HG03354 (cell line): ENCODE measurements around the gene ZSCAN5B.
"Not testable (repeated sequence)": the region's sequence is repeated elsewhere in the genome, so short reads cannot be mapped to it uniquely, and the experiment has no call there.

Experiments
- ATAC-seq: cut with Tn5 transposase; IDR thresholded peaks from one replicate; pipeline ENCODE4 v1.9.1; 2021; ENCODE audit warnings: mild to moderate bottlenecking; ENCODE audit not compliant: unreplicated experiment, poor library complexity, severe bottlenecking

Gene ZSCAN5B

DNA sequence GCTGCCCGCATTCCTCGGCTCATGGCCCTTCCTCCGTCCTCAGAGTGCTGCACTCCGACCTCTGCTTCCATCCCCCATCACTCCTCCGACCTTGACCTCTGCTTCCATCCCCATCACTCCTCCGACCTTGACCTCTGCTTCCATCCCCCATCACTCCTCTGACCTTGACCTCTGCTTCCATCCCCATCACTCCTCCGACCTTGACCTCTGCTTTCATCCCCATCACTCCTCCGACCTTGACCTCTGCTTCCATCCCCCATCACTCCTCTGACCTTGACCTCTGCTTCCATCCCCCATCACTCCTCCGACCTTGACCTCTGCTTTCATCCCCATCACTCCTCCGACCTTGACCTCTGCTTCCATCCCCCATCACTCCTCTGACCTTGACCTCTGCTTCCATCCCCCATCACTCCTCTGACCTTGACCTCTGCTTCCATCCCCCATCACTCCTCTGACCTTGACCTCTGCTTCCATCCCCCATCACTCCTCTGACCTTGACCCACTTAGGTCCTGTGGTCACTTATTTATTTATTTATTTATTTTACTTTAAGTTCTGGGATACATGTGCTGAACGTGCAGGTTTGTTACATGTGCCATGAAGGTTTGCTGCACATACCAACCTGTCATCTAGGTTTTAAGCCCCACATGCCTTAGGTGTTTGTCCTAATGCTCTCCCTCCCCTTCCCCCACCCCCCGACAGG lies 48.5 kb downstream of the ZSCAN5B start:
- ATAC-seq, result not testable (repeated sequence)

DNA sequence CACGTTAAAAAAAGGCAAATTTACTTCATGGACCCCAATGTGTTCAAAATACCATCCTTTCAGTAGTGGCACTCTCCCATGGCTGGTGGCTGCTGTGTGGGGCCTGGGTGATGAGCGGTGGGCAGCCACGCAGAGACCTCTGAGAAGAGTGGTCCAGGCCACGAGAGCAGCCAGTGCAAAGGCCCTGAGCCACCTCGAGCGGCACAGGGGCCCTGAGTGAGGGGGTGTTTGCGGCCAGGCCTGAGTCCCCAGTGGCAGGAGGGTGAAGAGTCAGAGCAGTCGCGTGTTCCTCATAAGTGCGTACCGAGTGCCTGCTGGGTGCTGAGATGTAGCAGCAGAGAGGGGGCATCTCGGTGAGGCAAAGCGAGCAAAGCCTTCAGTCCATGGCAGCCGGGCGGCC lies 49.5 kb downstream of the ZSCAN5B start:
- no peak for ATAC-seq

DNA sequence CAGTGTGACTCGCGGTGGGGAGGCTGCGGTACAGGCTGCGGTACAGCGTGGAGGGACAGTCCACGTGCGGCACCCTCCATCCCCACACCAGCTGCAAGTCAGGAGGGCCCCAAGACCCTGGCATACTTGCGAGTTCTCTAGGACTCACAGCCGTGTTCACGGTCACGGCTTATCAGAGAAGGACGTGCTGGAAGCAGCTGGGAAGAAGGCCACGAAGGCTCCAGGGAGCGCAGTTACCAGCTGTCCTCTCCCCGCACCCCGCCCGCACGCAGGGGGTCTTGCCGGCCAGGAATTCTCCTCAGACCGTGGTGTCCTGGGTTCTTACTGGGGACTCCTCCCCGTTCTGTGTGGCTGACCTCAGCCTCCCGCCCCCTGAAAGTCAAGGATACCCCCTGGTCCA lies 50.3 kb downstream of the ZSCAN5B start:
- no peak for ATAC-seq

DNA sequence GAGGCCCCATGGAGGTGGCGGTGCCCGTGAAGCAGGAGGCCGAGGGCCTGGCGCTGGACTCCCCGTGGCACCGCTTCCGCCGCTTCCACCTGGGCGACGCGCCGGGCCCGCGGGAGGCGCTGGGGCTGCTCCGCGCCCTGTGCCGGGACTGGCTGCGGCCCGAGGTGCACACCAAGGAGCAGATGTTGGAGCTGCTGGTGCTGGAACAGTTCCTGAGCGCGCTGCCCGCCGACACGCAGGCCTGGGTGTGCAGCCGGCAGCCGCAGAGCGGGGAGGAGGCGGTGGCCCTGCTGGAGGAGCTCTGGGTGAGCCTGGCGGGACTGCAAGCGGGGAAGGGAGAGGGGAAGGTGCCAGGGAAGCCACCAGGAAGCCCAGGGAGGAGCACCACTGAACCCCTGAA lies 50.7 kb downstream of the ZSCAN5B start:
- no peak for ATAC-seq

DNA sequence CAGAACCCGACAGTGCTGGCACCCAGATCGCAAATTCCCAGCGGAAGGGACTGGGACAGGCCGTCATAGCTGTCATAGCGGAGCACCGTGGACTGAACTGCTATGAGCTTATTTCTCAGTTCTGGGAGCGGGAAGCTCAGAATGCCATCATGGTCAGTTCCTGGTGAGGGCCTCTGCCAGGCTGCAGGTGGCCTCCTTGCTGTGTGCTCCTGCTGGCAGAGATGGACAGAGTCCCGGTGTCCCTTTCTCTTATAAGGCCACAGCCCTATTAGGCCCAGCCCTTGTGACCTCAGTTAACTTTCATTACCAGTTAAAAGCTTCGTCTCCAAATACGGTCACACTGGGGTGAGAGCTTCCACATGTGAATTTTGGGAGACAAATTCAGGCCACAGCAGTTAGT lies 51.9 kb downstream of the ZSCAN5B start:
- ATAC-seq, result no peak

DNA sequence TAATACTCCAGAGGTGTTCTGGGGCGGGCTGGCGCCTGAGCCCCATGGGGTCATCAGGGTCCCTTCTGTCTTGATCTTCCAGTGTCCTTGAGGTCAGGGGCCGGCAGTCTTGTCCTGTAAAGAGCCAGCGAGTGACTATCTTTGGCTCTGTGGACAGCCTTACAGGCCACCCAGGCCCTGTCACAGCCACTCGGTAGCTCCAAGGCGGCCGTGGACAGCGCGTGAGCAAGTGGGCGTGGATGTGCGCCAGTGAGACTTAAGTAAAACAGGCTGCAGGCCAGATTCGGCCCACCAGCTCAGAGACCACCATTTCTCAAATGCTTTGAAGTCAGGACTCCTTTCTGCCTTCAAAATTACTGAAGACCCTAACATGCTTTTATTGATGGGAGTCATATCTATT lies 52.8 kb downstream of the ZSCAN5B start:
- no peak for ATAC-seq

DNA sequence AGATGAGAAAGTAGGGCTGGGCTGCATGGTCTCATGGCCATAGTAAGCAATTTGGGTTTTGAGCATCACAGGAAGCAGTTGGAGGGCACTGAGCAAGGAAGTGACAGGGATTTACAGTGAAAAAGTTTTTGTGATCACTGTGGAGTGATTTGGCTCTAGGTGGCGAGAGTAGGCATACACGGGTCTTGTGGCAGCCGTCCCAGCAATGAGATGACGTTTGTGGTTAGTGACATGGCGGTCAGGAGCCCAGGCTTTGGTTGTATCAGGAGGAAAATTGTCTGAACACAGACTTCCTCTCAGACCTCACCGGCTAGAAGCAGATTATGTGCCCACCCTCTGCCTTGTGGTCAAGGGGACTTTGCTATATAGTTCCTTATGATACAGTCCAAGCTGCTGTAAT lies 53.2 kb downstream of the ZSCAN5B start:
- ATAC-seq, result no peak

DNA sequence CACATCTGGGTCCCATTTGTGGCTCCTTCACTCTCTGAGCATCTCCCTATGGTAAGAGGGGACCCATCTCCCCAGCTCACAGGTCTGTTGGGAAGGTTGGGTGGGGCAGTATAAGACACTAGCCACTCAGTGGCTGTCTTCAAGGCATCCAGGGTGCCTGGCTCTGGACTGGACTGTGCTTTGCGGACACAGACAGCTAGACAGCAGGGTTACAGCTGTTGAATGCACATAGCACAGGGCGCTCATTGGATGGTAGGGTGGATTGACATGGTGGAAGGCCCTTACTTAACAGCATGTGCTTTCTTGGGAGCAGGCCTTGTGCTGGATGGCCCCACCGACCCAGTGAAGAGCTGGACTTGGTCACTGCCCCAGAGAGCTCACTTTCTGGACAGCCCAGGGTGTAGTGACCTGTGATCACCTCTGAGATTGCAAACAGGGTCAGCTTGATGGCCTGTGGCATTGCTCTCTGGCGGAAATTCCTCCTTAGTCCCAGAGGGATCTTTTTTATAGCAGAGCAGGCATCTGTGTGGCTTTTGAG lies 54.6 kb downstream of the ZSCAN5B start:
- no peak for ATAC-seq

DNA sequence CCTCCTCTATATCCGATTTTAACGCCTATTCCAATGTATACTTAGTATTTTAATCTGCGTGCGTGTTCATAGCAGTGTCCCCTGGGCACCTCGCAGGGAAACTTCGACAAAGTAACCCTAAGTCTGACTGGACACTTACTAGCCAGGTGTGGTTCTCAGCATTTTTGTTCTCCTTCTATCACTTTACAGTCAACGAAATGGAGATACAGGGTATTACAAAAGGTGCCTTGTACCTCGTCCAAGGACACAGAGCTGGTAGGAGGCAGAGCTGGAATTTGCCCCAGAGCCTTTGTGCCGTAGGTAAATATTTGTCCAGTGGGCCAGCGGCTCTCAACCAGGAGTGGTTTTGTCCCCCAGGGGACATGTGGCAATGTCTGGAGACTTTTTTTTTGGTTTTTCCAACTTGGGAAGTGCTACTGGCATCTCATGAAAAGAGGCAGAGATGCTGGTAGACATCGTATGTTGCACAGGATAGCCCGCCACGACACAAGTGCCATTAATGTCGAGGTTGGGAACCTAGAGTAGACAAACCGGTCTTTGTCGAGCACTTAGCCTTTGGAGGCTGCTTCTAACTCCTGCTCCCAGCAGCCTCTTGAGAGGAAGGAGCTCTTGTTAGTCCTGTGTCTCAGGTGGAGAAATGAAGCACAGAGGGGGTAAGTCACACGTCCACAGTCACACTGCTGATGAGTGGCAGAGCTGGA lies 55.3 kb downstream of the ZSCAN5B start:
- ATAC-seq, result no peak

DNA sequence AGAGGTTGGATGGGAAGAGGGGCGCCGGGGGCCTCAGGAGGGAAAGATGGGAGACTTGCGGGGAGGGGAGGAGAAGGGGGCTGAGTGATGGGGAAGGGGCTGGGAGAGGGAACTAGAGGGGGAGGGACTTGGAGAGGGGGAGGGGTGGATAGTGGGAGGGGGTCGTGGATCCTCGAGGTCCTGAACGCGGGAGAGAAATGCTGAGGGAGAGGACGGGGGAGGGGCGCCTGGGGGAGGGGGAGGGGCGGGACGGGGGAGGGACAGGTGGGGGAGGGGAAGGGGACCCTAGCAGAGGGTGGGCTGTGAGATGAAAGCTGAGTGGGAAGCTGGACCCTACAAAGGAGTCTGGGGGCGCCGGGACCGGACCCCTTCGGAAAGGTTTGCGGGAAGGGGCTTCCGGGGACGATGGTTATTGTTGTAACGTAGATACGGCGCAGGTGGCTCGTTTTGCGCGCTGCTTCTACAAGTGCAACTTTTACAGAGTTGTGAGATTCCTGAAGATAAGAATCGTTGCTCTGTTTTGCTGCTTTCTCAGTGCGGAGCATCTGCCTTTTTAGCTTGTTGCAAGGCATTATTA lies 56.1 kb downstream of the ZSCAN5B start:
- no peak for ATAC-seq

DNA sequence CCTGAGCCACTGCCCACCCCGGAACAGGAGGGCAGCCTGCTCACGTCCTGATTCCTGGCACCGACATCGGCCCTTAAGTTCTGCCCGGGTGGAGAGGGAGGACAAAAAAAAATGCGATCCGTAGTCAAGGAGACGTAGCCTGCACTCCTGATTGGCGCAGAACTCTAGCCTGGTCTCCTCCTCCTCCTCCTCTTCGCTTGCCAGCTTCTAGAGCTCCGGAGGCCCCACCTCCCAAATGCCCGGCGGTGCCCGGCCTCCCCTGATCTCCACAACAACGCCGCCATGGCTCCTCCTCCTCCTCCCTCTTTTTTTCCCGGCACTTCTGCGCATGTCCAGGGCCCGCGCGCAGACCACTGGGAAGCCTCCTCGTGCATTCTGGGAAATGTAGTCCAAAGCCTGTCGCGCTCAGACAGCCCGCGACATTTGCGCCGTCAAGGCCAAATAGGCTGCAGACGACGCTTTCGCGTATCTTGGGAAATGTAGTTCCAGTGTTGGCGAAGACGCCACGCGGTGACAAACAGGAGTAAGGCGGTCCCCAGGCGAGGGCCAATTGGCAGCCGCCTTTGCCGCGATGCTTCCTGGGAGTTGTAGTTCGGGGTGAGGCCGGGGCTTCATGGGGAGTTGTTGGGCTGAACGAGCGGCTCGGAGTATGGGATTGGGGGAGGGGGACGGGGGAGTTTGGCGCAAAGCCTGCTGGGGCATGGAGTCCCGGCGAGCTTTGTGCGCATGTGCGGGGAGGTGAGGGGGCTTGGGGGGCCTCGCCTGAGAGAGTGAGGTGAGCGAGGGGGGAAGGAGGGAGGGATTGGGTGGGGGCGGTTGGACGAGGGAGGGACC lies 56.8 kb downstream of the ZSCAN5B start, which contains the start of gene ZNF444:
ZNF444 (plus strand) TSS at position 705 of the 834 bp plus-strand sequence. CDS start 5,625 bp downstream, outside the sequence.
- peak; percentile 91 for ATAC-seq

DNA sequence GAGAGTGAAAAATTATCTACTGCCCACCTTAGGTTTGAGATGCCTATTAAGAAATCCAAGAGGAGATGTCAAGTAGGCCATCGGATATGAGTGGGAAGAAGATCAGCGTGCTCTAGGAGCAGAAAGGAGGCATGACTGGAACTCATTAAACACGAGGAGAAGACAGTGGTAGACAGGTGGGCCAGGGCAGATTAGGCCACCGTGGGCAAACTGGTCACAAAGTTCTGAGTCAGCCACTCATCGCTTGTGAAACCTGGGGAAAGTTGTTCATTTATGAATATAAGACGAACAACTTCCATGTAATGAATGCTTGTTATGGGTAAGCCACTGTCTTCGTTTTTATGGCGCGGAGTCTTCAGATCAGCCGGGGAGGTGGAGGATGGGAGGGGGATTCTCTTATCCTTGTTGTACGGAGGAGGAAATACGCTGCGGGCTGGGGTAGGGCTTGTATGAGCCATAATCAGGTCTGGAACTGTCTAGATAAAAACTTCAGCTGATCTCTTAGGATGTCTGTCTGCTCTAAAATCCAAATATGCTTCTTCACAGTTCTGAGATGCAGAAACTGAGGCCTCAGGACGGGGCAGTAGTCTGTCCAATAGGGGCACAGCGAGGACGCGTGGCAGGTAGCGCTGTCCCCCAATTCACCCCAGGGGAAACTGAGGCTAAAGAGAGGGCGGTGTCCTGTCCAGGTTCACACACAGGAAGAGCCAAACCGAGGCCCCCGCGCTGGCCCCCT lies 57.6 kb downstream of the ZSCAN5B start:
- no peak for ATAC-seq
